Stimulated activated CD4-positive, alpha-beta T cell treated with anti-CD3 and anti-CD28 coated beads, Interleukin-2, amount 100 ng/mL, for 24 hours (primary cell): ENCODE results near the gene HTRA1.

Source experiments
- DNase-seq, 2 donors: peaks; one replicate each; pipeline ENCODE4 v3.0.0-alpha.2; 2020

HTRA1 gene

GRCh38 chr10:122455376-122456079, 5.8 kb upstream of the HTRA1 start:
- no peak for DNase-seq

GRCh38 chr10:122457934-122458333, 3.4 kb upstream of the HTRA1 start:
- DNase-seq: no peak

GRCh38 chr10:122458693-122459092, 2.7 kb upstream of the HTRA1 start:
- no peak for DNase-seq

DNA sequence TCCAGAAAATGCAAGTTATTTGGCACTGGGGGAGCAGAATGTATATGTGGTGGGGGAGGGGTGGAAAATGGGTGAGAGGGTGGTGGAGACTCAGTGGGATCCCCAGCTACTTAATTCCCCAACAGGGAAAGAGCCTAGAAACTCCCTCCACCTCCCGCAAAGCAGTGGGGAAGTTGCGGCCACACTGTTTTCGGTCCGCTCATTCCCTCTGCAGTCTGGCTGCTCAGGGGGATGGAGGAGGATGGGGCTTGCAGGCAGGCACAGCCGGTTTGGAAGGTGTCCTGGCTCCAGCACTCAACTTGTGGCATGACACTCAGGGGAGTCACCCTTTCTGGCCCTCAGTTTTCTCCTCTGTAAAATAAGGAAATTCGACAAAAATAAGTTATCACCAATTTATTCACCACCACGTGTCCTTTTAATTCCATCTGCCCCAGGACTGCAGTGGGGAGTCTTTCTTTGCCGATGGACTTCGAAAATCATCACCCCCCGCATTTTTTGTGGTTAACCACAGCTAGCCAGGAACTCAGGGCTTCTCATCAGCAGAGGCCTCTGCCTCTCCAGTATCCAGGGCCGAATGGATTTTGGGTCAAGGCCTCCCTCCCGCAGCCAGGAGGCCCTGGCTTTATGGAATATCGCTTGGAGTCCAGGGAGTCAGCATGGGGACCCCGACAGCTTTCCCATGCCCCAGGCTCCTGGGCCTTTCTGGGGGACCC, 1.6 kb upstream of the HTRA1 start:
- no peak for DNase-seq

DNA sequence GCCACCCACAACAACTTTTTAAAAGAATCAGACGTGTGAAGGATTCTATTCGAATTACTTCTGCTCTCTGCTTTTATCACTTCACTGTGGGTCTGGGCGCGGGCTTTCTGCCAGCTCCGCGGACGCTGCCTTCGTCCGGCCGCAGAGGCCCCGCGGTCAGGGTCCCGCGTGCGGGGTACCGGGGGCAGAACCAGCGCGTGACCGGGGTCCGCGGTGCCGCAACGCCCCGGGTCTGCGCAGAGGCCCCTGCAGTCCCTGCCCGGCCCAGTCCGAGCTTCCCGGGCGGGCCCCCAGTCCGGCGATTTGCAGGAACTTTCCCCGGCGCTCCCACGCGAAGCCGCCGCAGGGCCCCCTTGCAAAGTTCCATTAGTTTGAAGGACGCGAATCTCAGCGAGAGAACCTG, 461 bp upstream of the HTRA1 start:
- no peak for DNase-seq

- peak in 1 of 2 donors; percentile 26 for DNase-seq
These were observed 578 bp downstream of the HTRA1 start for GRCh38 chr10:122461729-122462532.

DNA sequence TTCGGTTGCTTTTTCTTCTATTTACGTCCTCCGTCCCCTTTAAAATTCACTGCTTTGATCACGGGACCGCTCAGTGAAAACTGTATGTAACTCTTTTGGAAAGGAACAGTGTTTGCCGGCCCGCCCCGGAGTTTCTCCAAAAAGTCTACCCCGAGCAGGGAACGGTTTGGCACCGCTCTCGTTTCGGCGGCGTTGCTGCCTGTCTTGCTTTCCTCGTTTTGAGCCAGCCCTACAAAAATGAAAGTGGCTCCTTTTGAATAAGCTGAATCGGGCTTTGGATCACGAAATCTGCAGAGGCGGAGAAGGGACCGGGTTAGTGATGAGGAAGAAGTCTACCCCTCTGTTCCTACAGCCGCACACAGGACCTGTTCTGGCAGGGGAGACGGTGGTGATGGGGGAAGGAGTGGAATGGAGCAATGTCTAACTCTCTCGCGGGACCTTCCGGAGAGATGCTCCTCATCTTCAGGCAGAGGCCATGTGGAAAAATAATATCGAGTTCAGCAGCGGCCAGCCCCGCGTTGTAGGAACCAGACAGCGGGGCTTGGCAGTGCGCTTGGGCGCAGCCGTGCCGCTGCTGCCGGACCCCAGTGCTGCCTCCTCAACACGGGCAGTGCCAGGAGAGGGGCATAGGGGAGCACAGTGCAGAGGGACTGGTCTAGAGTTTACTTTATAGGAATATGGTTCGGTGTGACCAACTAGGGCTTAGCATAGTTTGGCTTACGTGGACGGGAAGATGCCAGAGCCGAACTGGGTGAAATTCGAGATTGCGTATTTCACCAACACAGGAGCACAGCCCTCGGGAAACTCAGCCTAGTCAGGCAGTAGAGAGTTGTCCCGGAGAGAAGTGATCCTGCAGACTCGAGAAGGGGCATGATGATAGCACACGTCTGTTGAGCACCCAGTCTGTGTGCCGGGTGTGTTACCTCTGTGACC, 1.4 kb downstream of the HTRA1 start:
- DNase-seq: peak in 1 of 2 donors; percentile 18

DNA sequence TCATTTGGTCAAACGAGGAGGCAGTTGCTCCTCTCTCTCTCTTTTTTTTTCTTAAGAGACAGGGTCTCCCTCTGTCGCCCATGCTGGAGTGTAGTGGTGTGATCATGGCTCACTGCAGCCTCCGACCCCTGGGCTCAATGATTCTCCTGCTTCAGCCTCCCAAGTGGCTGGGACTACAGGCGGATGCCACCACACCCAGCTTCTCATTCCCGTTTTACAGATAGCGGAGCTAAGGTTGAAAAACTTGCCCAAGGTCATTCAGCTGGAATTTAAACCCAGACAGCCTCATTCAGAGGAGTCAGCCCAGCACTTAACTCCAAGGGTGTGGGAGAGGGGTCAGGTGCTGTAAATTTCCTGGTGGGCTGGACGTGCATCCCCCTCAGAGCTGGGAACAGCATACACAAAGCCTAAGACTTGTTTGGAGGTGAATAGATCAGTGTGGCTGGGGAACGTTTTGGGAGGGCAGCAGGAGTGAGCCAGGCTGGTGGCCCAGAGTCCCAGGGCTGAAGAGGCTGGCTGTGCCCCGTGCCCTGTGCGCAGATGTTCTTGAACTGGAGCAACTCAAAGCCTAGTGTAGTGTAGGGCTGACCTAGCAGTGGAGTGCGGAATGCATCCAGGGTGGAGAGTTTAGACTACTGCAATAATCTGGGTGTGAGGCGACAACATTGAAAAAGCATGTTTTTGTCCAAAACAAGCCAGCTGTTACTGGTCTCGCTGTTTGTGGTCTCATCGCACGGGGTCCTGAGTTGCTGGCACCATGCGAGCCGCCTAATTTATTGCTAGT, 2.3 kb downstream of the HTRA1 start:
- no peak for DNase-seq

DNA sequence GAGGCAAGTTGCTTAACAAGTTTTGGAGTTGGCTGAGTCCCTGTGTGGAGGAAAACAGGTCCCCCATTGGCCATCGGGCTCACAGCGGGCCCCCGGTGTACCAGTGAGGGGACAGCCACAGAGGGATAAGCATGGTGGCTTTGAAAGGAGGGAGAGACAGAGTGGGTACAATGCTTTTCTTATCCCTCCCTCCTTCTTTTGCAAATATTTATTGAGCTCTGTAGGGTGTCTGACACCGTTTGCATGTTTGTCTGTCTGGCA, 2.8 kb downstream of the HTRA1 start:
- DNase-seq: no peak

GRCh38 chr10:122464586-122464985, 3.2 kb downstream of the HTRA1 start:
- DNase-seq: no peak

DNA sequence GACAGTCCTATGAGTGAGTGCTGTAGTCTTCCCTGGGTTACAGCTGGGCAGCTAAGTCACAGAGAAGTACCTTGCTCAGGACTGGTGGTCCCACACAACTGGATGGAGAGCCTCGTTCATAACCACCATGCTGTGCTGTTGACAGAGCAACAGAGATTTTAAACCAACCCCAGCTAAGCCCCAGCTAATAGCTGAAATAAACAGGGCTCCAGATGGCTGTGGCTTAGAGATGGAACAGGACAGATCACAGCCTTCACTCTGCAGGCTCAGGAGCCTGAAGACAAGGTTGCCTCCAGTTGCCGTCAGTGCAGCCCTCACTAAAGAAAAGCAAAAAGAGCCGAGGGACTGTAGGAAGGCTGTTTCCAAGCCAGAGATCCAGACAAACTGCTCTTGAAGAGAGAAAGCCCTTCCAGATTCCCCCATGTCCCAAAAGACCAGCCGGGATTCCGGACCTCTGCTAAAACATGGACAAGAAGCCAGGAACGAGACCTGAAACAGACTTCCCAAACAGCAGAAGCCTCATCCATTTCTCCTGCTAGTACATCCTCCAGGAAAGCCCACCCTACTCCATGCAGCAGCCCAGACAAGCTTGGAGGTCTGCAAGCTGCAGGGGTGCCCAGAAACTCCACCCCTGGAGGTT, 4.2 kb downstream of the HTRA1 start:
- DNase-seq: no peak

- DNase-seq: no peak
These were observed 5.6 kb downstream of the HTRA1 start for GRCh38 chr10:122466951-122467381.

DNA sequence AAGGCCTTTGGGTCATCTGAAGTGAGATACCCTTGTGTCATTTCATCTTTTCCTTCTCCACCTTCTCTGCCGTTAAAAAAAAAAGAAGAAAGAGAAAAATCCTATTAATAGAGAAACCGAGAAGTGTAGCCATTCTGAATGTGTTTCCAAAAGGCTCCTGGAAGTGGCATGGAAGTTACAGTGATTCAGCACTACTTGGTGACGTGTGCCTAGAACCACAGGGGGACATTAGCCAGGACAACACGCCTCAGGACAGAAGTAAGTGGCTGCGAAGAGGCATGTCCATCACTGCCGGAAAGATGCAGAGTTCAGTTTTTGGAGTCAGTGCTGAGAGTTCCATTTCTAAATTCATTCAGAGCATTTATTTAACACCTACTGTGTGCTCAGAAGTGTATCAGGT, 6.3 kb downstream of the HTRA1 start:
- no peak for DNase-seq

DNA sequence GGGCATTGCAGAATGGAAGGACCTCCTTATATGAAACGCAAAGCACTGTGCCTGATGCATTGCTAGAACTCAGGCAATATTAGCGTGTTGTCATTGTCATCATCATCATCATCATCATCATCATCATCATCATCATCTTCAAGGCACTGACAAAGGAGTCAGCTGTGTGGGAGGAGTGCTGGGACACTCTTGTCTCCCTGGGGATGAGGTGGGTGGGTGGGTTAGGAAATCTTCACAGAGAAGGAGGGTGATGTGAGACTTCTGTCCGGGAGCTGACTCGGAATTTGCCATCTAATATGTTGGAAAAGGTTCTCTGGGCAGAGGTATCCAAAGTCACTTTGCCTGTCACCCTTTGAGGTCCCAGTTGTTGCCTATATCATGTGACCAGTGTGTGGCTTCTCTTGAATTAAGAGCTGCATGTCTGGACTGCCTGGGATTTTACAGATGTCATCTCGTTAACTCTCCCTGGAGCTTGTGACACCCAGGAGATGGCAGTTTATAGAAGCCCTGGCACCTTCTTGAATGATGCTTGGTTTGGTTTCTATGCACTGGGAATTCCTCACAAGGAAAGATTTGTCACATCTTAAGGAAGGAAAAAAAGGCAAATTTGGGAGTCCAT, 7.1 kb downstream of the HTRA1 start:
- no peak for DNase-seq

DNA sequence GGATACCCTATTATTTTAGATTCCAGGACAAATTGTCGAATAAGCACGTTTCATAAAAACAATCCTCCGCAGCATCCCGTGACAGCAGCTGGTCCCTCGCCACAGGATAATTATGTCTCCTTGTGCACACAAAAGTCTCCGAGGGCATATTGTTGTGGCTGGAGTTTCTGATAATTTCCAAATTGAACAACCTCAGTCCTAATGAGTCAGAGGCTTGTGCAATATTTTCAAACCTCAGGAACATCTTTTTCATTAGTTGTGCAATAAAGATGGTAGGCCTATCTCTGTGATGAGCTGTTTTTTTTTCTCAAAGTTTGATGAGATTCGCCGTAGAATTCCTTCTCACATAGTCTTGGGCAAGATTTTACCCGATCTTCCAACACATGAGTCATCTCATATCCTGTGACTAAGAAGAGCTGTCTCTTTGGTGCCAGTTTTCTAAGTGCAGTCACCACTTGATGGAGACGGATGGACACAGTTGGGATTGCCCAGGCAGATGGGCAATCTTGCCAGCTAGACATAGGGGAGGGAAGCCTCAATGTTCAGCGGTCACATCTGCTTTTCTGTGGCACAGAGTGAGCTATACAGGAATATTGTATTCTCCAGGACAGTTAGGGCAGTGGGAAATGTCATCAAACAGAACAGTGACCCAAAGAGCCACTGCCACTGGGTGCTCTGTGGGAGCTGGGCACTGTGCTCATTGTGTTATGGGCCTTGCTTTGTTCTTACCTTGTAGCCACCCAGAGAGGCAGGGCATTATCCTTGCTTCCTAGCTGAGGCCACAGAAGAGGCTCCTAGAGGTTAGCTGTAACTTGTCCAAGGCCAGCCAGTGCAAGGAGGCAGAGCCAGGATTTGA, 7.8 kb downstream of the HTRA1 start:
- no peak for DNase-seq

DNA sequence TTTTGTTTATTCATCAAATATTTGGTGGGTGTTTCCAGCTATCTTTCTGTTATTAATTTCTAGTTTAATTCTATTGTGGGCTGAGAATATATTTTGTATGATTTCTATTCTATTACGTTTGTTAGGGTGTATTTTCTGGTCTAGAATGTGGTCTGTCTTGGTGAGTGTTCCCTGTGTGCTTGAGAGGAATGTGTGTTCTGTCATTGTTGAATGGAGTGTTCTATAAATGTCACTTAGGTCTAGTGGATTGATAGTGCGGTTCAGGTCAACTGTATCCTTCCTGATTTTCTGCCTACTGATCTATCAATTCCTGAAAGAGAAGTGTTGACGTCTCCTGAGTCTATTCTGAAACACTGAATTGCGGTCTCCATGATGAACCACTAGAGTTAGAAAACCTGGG, 8.5 kb downstream of the HTRA1 start:
- DNase-seq: no peak

GRCh38 chr10:122471531-122472177, 10.3 kb downstream of the HTRA1 start:
- DNase-seq: no peak

GRCh38 chr10:122473116-122473515, 11.8 kb downstream of the HTRA1 start:
- DNase-seq: no peak

DNA sequence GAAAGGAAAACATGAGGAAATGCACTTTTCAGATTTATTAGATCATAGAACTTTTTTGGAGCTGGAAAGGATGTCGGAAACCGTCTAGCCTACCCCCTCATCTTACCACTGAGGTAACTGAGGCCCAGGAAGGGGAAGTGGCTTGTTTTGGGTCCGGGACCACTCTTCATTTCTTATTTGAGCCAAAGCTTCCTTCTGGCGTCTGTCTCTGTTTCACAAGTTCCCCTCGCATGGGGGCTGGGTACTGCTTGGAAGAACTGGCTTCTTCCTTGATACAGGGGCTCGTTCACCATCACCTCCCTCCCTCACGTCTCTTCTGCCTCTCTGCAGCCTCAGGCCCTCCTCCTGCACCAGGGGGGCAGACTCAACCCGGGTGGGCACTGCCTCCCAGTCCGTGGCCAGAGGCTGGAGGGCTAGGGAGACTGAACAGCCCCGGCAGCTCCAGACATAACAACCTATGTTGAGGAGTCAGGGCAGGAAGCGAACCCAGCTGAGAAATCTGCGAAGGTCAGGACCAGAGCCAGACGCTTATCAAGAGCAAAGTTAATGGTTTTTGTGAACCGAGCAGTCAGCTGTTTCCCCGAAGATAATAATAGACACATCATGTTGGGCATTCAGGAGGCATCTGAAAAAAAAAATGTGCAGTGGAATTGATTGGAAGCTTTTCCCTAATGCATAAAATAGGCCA, 12.9 kb downstream of the HTRA1 start:
- no peak for DNase-seq
